ENCODE data around the gene KCNIP4. TPM values are rescaled to one million over a fixed set of nuclear protein-coding genes. Genes with fewer than 3 reads are reported as not detected.

Gene KCNIP4
- total RNA-seq, 4 donors from 2014 or later: 1.3 to 11.1 TPM; not detected in 2

DNA sequence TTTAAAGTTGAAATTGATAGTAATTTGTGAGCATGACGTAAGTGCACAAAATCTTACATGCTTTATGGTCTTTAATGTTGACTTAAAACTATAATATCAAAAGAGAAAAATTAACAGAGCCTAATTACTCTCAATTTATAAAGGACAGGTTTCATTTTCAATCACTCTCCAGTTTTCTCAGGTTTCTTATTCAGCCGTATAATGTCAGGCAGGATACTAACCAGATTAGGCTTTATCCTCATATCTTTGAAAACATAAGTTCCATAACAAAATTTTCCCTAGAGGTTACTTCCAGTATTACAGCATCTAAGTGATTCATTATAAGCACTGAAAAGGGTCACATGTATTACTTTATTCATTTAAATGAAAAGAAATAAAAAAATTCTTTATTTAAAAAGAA is 756.2 kb downstream of the KCNIP4 start:
- Histone ChIP-seq H3K27me3 (no peaks in the 10 kb centered on the region), H3K4me1 (no peaks in the 10 kb centered on the region), H3K36me3 (no peaks in the 10 kb centered on the region), H3K9me3 (no peaks in the 10 kb centered on the region), H3K27ac (no peak overlapping the region), H3K4me3 (no peak overlapping the region)
- TF ChIP-seq, protein P1, sequence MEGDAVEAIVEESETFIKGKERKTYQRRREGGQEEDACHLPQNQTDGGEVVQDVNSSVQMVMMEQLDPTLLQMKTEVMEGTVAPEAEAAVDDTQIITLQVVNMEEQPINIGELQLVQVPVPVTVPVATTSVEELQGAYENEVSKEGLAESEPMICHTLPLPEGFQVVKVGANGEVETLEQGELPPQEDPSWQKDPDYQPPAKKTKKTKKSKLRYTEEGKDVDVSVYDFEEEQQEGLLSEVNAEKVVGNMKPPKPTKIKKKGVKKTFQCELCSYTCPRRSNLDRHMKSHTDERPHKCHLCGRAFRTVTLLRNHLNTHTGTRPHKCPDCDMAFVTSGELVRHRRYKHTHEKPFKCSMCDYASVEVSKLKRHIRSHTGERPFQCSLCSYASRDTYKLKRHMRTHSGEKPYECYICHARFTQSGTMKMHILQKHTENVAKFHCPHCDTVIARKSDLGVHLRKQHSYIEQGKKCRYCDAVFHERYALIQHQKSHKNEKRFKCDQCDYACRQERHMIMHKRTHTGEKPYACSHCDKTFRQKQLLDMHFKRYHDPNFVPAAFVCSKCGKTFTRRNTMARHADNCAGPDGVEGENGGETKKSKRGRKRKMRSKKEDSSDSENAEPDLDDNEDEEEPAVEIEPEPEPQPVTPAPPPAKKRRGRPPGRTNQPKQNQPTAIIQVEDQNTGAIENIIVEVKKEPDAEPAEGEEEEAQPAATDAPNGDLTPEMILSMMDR (IDR thresholded peaks at IDR 0.05): no peak
- no peak for TF ChIP-seq POLR2A (IDR thresholded peaks at IDR 0.05)
- intact Hi-C loops (cut with DNase I; ENCODE audit: low total_unique reads): no loop called here
- DNase-seq: no peak

DNA sequence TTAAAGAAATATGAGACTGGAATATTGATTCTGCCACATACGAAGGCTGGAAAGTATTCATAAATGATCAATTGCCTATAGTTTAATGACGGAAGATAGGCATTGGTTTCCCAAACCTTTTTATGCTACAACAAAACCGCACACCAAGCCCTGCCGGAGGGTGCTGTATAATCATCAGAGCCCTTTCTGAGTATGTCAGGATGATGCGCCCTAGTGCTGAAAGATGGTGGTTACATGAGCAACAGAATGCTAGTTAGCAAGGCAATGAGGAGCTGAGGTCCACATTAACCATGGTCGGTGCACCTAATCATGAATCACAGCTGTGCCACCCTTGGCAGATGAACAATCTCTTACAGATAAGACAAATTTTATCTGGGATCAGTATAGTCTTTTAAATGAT is 757.3 kb downstream of the KCNIP4 start:
- no peak for TF ChIP-seq POLR2A (IDR thresholded peaks at IDR 0.05)
- TF ChIP-seq, protein P1 (IDR thresholded peaks at IDR 0.05): no peak
- DNase-seq: no peak
- Histone ChIP-seq H3K4me1 (no peaks in the 10 kb centered on the region), H3K27ac (no peak overlapping the region), H3K36me3 (no peaks in the 10 kb centered on the region), H3K9me3 (no peaks in the 10 kb centered on the region), H3K4me3 (no peak overlapping the region), H3K27me3 (no peaks in the 10 kb centered on the region)
- intact Hi-C loops (cut with DNase I; ENCODE audit: low total_unique reads): no loop called here

DNA sequence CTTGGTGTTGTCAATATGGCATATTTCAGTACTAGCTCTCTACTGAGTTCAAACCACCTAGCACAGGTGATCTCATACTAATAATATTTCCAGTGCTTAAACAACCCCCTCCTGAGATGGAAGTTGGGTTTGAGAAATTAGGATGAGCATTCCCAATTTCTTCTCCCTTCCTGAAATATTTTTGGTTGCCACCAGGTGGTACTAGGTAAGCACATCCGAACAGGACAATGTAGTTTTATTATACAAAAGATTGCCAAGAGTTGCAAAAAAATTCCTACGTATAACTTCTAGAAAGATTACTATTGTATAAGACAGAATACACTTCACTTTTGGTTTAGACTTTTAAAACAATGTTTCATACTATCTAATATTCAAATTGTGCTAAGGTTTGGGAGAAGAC is 763.8 kb downstream of the KCNIP4 start:
- TF ChIP-seq, protein P1 (IDR thresholded peaks at IDR 0.05): no peak
- TF ChIP-seq POLR2A (IDR thresholded peaks at IDR 0.05): no peak

DNA sequence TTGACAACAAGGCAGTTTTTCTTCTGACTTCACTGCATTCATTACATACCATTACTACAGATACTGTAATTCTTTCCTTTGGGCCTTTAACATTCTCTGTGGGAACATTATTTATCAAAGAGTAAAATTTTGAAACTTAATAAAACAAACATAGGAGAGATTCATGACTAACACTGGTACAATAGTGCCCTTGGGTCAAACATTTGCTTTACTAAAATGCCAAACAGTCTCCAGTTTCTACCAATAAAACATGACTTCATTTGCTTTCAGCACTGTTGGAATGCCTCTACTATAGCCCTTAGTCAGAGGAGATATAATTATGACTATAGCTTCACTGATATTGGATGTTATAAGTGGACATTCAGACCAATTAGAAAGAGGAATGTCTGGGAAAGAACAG is 766.9 kb downstream of the KCNIP4 start:
- no peaks in the 10 kb centered on the region for H3K36me3 ChIP-seq
- intact Hi-C loops (cut with DNase I; ENCODE audit: low total_unique reads): no loop called here
- no peaks in the 10 kb centered on the region for H3K4me1 ChIP-seq
- no peaks in the 10 kb centered on the region for H3K9me3 ChIP-seq
- no peak overlapping the region for H3K27ac ChIP-seq
- DNase-seq: no peak
- H3K4me3 ChIP-seq: no peak overlapping the region
- no peak for TF ChIP-seq POLR2A (IDR thresholded peaks at IDR 0.05)
- TF ChIP-seq, protein P1 (IDR thresholded peaks at IDR 0.05): no peak
- H3K27me3 ChIP-seq: no peaks in the 10 kb centered on the region

More for the DNA sequence above, 763.8 kb downstream of the KCNIP4 start:
- no peaks in the 10 kb centered on the region for H3K27me3 ChIP-seq
- no peaks in the 10 kb centered on the region for H3K4me1 ChIP-seq
- no peak for DNase-seq
- intact Hi-C loops (cut with DNase I; ENCODE audit: low total_unique reads): no loop called here
- H3K36me3 ChIP-seq: no peaks in the 10 kb centered on the region
- H3K27ac ChIP-seq: no peak overlapping the region
- H3K9me3 ChIP-seq: no peaks in the 10 kb centered on the region
- H3K4me3 ChIP-seq: no peak overlapping the region

DNA sequence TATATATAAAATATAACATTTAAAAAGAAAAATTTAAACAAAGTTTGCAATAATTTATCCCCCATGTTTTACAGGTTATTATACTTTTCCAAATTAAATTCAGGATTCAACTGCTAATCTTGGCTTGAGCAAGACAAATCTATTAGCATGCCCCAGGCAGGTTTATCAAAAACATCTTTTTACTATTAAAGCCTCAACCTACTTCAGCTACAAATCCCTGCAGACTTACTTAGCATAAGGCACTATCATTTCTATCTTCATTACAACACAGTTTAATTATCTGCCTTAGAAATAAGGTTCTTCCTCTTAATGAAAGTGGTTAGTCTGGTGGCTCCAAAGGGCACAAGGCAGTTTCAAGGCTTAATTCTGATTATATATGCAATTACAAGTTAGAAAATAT is 770.7 kb downstream of the KCNIP4 start:
- no peaks in the 10 kb centered on the region for H3K4me1 ChIP-seq
- no peak overlapping the region for H3K4me3 ChIP-seq
- TF ChIP-seq, protein P1 (IDR thresholded peaks at IDR 0.05): no peak
- TF ChIP-seq POLR2A (IDR thresholded peaks at IDR 0.05): no peak
- intact Hi-C loops (cut with DNase I; ENCODE audit: low total_unique reads): no loop called here
- no peaks in the 10 kb centered on the region for H3K36me3 ChIP-seq
- H3K9me3 ChIP-seq: no peaks in the 10 kb centered on the region
- no peak overlapping the region for H3K27ac ChIP-seq
- H3K27me3 ChIP-seq: no peaks in the 10 kb centered on the region
- no peak for DNase-seq
